Keratinocyte (primary cell): ENCODE measurements around the gene KREMEN1. TPM values are rescaled to one million over a fixed set of nuclear protein-coding genes. Genes with fewer than 3 reads are reported as not detected.

Experiments used
- DNase-seq: peaks from one replicate; pipeline ENCODE4 v3.0.0-alpha.2; 2011; ENCODE audit warnings: low read depth, missing footprints, low spot score
- FAIRE-seq: peaks from 2 replicates; lab custom pipeline; 2011; peaks lifted over from hg19 to GRCh38; lab: Jason Lieb, UNC
- H2AFZ ChIP-seq: 2 replicates; pipeline ENCODE4 v1.6.0; 2012; ENCODE audit warnings: low read length, control low read depth, inconsistent platforms; ENCODE audit not compliant: control insufficient read depth
- H3K27ac ChIP-seq: 2 replicates; pipeline ENCODE4 v1.5.1; 2011; ENCODE audit warnings: low read length; ENCODE audit not compliant: control insufficient read depth, insufficient read depth
- H3K27me3 ChIP-seq: 3 replicates; pipeline ENCODE4 v1.6.0; 2011; ENCODE audit warnings: low read length; ENCODE audit not compliant: control insufficient read depth, insufficient read depth; ENCODE audit errors: extremely low read depth
- H3K36me3 ChIP-seq, 2 experiments: 2 replicates in 1 of 2; 3 replicates in 1 of 2; pipeline ENCODE4 v1.5.1; 2011; ENCODE audit warnings: low read length in 2 of 2, mild to moderate bottlenecking in 1 of 2; ENCODE audit not compliant: control insufficient read depth in 2 of 2, insufficient read depth in 2 of 2; ENCODE audit errors: extremely low read depth in 1 of 2
- H3K4me1 ChIP-seq: 3 replicates; pipeline ENCODE4 v1.5.1; 2011; ENCODE audit warnings: low read length; ENCODE audit not compliant: control insufficient read depth, insufficient read depth; ENCODE audit errors: extremely low read depth
- H3K4me2 ChIP-seq: 3 replicates; pipeline ENCODE4 v1.6.0; 2011; ENCODE audit warnings: low read depth, low read length; ENCODE audit not compliant: control insufficient read depth, insufficient read depth; ENCODE audit errors: extremely low read depth
- H3K4me3 ChIP-seq, 3 experiments: fragments of 200-600 bp in 1 of 3; sonication (generic) in 1 of 3; 2 replicates in 2 of 3; 3 replicates in 1 of 3; pipeline ENCODE4 v1.5.1; 2011 to 2016; ENCODE audit warnings: low read length in 3 of 3, mild to moderate bottlenecking in 3 of 3, control low read depth in 2 of 3, inconsistent platforms in 1 of 3, low read depth in 1 of 3, mixed read lengths in 1 of 3, mixed run types in 1 of 3, moderate library complexity in 1 of 3; ENCODE audit not compliant: control insufficient read depth in 2 of 3, insufficient read depth in 2 of 3; ENCODE audit errors: extremely low read depth in 1 of 3
- H3K79me2 ChIP-seq: 2 replicates; pipeline ENCODE4 v1.6.0; 2012; ENCODE audit warnings: low read length; ENCODE audit not compliant: control insufficient read depth, insufficient read depth
- H3K9ac ChIP-seq: 3 replicates; pipeline ENCODE4 v1.6.0; 2011; ENCODE audit warnings: low read length; ENCODE audit not compliant: control insufficient read depth, insufficient read depth; ENCODE audit errors: extremely low read depth
- H3K9me1 ChIP-seq: 3 replicates; pipeline ENCODE4 v1.6.0; 2011; ENCODE audit warnings: low read length; ENCODE audit not compliant: control insufficient read depth, insufficient read depth; ENCODE audit errors: extremely low read depth
- H3K9me3 ChIP-seq: 2 replicates; pipeline ENCODE4 v1.5.1; 2012; ENCODE audit warnings: low read depth, low read length; ENCODE audit not compliant: control insufficient read depth
- H4K20me1 ChIP-seq: 3 replicates; pipeline ENCODE4 v1.6.0; 2011; ENCODE audit warnings: low read length; ENCODE audit not compliant: control insufficient read depth, insufficient read depth; ENCODE audit errors: extremely low read depth
- EZH2 ChIP-seq: IDR thresholded peaks from one replicate; pipeline ENCODE4 v1.6.1; 2012; ENCODE audit warnings: inconsistent platforms, mild to moderate bottlenecking, low read length, moderate library complexity
- dilution Hi-C: fragments of 300-500 bp; cut with MboI; formaldehyde crosslinking; loops from one replicate; pipeline ENCODE4 v1.7.0; 2020; ENCODE audit warnings: low sequenced_read_pairs; ENCODE audit not compliant: extremely low pct_ligation_motif_present
- polyA plus RNA-seq, 5 experiments: library from polyadenylated mRNA; depleted of rRNA in 3 of 5; stranded (reverse) in 3 of 5; stranded (forward) in 1 of 5; unstranded in 1 of 5; fragments of >200 nt; gene quantifications; 1 replicate in 1 of 5; 2 replicates in 3 of 5; 3 replicates in 1 of 5; pipeline versions ENCODE4 v1.2.1 to v1.2.3, GENCODE V29; 2011 to 2012; ENCODE audit warnings: missing spikeins in 2 of 5, low read depth in 1 of 5, low replicate concordance in 1 of 5
- TF ChIP-seq, protein P1 (sequence below), 3 experiments: IDR thresholded peaks in 1 of 3; conservative IDR thresholded peaks in 1 of 3; optimal IDR thresholded peaks in 1 of 3; 2 replicates in 2 of 3; 3 replicates in 1 of 3; pipeline versions ENCODE3 to v1.5.1; 2011; ENCODE audit warnings: low read length in 3 of 3, mild to moderate bottlenecking in 3 of 3, moderate library complexity in 2 of 3, control low read depth in 1 of 3, inconsistent platforms in 1 of 3; ENCODE audit not compliant: insufficient read depth in 2 of 3; ENCODE audit errors: extremely low read depth in 1 of 3

Gene KREMEN1
- polyA plus RNA-seq, 1 donor (not counting 4 experiments of a cell fraction or from before 2014, with no cell fraction given), result 6.8 TPM

DNA sequence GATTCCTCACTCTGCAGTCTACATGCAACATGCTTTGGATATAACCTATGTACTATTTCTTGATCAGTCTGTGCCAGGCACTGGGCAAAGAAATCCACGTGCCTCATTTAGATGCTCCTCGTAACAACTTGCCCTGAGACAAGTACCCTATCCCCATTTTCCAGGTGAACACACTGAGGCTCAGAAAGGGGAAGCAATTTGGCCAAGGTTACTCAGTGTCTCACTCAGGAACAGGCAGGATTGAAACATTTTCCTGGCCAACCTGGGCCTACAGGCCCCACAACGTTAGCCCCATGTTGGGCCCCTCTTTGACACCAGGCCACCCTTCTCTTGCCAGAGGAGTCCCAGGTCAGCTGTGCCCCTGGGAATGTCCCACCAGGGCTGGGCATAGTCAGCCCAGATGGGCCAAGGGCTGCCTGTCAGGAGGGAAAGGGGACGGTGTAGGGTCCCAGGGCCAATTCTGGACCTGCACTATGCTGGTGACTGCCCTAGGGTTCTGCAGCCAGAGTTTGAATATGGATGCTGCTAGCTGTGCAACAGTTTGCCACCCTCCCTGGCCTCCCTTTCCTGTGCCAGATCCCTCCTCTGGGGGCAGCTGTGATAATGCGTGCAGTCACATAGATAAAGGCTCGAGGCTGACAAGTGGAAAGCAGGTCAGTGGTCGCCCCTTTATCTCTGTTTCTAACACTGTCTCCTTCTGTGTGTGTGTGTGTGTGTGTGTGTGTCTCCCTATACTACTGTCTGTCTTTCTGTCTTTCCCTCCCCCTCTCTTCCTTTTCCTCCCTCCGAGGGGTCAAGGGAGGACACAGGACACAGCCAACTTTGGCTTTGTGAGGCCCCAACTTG lies 122.5 kb downstream of the KREMEN1 start:
- dilution Hi-C loops, result no loop called here
- Histone ChIP-seq H4K20me1 (no peaks in the 10 kb centered on the region), H3K9ac (no peak overlapping the region), H3K79me2 (no peaks in the 10 kb centered on the region), H3K27me3 (no peaks in the 10 kb centered on the region), H3K9me3 (no peaks in the 10 kb centered on the region), H2AFZ (no peak overlapping the region), H3K4me3 (no peak overlapping the region), H3K36me3 (no peaks in the 10 kb centered on the region), H3K4me2 (no peak overlapping the region), H3K9me1 (no peaks in the 10 kb centered on the region), H3K27ac (no peak overlapping the region), H3K4me1 (no peaks in the 10 kb centered on the region)
- TF ChIP-seq, protein P1, sequence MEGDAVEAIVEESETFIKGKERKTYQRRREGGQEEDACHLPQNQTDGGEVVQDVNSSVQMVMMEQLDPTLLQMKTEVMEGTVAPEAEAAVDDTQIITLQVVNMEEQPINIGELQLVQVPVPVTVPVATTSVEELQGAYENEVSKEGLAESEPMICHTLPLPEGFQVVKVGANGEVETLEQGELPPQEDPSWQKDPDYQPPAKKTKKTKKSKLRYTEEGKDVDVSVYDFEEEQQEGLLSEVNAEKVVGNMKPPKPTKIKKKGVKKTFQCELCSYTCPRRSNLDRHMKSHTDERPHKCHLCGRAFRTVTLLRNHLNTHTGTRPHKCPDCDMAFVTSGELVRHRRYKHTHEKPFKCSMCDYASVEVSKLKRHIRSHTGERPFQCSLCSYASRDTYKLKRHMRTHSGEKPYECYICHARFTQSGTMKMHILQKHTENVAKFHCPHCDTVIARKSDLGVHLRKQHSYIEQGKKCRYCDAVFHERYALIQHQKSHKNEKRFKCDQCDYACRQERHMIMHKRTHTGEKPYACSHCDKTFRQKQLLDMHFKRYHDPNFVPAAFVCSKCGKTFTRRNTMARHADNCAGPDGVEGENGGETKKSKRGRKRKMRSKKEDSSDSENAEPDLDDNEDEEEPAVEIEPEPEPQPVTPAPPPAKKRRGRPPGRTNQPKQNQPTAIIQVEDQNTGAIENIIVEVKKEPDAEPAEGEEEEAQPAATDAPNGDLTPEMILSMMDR (optimal IDR thresholded peaks at IDR 0.05 in 1 of 3, IDR thresholded peaks at IDR 0.05 in 1 of 3, conservative IDR thresholded peaks at IDR 0.05 in 1 of 3; ENCODE audit: extremely low read depth in 1 of 3, insufficient read depth in 2 of 3, low read length in 3 of 3), result no peak
- no peak for TF ChIP-seq EZH2
- FAIRE-seq, result no peak
- DNase-seq, result no peak

DNA sequence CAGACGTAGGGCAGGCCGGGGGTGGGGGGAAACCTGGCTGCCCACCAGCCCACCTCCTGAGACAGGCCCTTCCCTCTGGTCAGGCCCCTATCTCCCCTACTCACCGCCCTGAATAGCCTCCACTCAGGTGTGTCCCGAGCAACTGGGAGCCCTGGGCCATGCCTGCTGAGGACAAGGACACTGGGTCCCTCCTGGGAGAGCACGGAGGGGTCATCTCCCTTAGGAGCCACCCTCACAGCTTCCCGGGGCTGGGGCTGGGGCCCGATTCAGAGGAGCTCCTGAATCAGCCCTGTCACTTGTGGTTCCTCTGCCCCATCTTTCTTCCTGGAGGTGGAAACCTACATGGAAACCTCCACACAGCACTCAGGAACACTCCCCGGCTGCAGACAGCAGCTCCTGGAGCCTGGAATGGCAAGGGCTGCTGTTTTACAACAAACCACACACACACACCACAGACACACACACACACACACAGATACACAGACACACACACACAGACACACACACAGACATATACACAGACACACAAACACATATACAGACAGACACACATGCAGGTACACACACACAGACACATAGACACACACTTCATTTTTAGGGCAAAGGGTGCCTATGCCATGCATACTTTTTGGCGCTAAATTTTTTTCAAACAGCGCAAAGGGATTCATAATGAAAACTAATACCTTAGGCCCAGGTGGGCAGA lies 123.3 kb downstream of the KREMEN1 start:
- no peak for FAIRE-seq
- H3K4me2 ChIP-seq, result no peak overlapping the region
- H3K36me3 ChIP-seq, result no peaks in the 10 kb centered on the region
- H3K9me1 ChIP-seq, result no peaks in the 10 kb centered on the region
- no peak overlapping the region for H2AFZ ChIP-seq
- no peaks in the 10 kb centered on the region for H4K20me1 ChIP-seq
- H3K4me1 ChIP-seq, result no peaks in the 10 kb centered on the region
- H3K27me3 ChIP-seq, result peaks cover 4% of the 10 kb centered on the region
- DNase-seq, result no peak
- no peak overlapping the region for H3K4me3 ChIP-seq
- no peaks in the 10 kb centered on the region for H3K79me2 ChIP-seq
- H3K9me3 ChIP-seq, result no peaks in the 10 kb centered on the region
- TF ChIP-seq EZH2, result no peak
- TF ChIP-seq, protein P1 (optimal IDR thresholded peaks at IDR 0.05 in 1 of 3, IDR thresholded peaks at IDR 0.05 in 1 of 3, conservative IDR thresholded peaks at IDR 0.05 in 1 of 3; ENCODE audit: extremely low read depth in 1 of 3, insufficient read depth in 2 of 3, low read length in 3 of 3), result no peak
- no peak overlapping the region for H3K9ac ChIP-seq
- no peak overlapping the region for H3K27ac ChIP-seq
- dilution Hi-C loops, result no loop called here
